ENCODE measurements around the gene LDB3.

DNA sequence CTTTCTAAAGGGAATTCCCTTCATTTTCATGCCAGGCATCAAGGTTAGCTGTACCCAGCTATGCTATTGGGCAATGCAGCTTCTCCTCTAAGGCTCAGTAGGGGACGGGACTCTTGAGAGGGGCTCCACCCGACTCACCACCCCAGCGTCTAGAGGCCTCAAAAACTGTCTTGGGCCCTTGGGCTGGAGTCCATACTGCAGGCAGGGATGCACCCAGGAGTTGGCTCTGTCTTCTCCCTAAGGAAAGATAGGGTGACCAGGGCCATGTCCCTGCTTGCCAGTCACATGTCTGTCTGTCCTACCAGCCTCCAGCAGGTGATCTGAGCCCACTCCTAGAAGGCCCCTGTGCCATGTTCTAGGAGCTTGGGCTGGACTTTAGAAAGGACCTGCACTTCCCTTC, 12.7 kb upstream of the LDB3 start:
- TF ChIP-seq, protein P1, sequence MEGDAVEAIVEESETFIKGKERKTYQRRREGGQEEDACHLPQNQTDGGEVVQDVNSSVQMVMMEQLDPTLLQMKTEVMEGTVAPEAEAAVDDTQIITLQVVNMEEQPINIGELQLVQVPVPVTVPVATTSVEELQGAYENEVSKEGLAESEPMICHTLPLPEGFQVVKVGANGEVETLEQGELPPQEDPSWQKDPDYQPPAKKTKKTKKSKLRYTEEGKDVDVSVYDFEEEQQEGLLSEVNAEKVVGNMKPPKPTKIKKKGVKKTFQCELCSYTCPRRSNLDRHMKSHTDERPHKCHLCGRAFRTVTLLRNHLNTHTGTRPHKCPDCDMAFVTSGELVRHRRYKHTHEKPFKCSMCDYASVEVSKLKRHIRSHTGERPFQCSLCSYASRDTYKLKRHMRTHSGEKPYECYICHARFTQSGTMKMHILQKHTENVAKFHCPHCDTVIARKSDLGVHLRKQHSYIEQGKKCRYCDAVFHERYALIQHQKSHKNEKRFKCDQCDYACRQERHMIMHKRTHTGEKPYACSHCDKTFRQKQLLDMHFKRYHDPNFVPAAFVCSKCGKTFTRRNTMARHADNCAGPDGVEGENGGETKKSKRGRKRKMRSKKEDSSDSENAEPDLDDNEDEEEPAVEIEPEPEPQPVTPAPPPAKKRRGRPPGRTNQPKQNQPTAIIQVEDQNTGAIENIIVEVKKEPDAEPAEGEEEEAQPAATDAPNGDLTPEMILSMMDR (IDR thresholded peaks at IDR 0.05) = no peak
- TF ChIP-seq POLR2A (IDR thresholded peaks at IDR 0.05) (no peak), EP300 (IDR thresholded peaks at IDR 0.05) (no peak)

All from upper lobe of left lung (tissue), 4 donors.